NCI-H1436 treated with DMSO at 0.1 percent for 48 hours (cell line): ENCODE results near the gene ARMC2.
"Not testable (repeated sequence)": the region's sequence is repeated elsewhere in the genome, so short reads cannot be mapped to it uniquely, and the experiment has no call there.

Experiments
- DNase-seq: peaks from one replicate; lab custom pipeline; 2025; lab: John Stamatoyannopoulos, UW

Gene ARMC2

DNA sequence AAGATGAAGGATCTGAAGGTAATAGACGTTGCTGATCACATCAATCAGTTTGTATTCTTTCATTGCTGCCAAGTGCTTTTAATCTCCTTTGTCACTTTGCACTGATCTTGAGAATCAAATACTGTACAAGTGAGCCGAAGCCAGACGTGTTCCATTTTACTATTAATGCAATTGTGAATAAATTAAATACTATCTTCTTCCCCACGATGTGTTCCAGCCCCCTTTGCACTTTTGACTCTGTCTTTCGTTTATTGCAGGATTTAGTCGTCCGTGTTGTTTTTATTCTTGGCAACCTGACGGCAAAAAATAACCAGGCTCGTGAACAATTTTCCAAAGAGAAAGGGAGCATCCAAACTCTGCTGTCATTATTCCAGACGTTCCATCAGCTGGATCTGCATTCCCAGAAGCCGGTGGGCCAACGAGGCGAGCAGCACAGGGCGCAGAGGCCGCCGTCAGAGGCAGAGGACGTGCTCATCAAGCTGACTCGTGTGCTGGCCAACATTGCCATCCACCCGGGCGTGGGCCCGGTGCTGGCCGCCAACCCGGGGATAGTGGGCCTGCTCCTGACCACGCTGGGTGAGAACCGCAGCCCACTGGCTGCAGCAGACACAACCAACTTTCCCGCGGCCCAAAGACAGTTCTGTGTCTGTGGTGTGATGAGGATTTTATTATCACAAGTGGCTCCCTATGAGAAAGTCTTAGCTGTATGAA, 104.7 kb downstream of the ARMC2 start:
- no peak for DNase-seq

GRCh38 chr6:108953681-108954080, 105.5 kb downstream of the ARMC2 start:
- DNase-seq: no peak

GRCh38 chr6:108955329-108955949, 107.2 kb downstream of the ARMC2 start:
- DNase-seq: no peak

GRCh38 chr6:108957221-108957620, 109.0 kb downstream of the ARMC2 start:
- no peak for DNase-seq

DNA sequence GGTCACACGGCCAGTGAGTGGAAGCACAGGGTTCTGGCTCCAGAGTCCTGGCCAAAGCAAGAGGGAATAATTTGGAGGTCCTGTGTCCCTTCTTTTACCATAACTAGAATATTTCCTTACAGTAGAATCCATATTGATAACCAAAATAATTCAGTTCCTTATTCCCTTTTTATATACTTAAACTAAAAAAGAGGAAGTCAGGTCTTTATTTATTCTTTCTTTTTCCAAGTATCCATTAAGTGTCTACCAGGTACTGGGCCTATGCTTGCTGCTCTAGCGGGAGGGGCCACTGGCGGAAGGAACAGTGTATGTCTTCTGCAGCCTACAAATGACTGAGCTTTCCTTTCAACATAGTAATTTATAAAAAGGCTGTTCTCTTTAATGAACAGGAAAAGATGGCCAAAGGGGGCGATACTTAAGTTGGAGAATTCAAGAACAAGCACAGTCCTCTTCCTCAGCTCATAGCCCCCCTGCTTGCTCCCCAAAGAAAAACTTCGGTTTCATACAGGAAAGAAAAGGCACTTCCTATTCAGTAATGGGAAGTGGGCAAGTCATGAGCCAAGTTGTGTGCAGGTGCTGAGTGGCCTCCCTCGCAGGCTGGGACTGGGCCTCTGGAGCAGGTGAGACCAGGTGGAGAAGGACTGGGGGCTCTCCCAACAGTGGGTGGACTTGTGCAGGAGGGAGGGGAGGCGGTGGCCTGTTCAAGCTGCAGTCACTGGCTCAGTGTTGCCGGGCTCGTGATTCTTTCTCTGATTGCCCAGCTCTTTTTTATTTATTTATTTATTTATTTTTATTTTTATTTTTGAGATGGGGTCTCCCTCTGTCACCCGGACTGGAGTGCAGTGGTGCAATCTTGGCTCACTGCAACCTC, 110.9 kb downstream of the ARMC2 start:
- no peak for DNase-seq

DNA sequence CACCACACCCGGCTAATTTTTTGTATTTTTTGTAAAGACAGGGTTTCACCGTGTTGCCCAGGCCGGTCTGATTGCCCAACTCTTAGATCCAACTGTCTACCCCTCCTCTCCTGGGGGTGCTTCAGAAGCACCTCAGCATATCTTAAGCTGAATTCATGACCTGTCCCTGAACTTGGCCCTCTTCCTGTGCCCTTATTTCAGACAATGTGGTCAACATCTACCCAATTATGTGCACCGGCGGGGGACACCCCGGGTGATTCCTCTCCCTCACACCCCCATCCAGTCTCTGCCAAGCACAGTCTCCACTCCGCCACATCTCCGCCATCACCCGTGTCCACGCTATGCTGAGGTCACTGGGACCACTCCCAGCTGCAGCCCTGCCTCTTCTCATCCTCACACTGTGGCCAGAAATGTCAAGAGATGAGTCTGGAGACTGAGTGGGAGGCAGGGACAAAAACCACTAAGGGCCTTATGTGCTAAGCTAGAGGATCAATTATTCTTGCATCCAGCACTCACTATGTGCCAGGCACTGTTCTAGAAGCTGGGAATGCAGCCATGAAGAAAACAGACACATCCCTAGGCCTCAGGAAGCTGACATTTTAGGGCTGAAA, 111.9 kb downstream of the ARMC2 start:
- DNase-seq: no peak

GRCh38 chr6:108960601-108961000, 112.4 kb downstream of the ARMC2 start:
- DNase-seq: no peak

DNA sequence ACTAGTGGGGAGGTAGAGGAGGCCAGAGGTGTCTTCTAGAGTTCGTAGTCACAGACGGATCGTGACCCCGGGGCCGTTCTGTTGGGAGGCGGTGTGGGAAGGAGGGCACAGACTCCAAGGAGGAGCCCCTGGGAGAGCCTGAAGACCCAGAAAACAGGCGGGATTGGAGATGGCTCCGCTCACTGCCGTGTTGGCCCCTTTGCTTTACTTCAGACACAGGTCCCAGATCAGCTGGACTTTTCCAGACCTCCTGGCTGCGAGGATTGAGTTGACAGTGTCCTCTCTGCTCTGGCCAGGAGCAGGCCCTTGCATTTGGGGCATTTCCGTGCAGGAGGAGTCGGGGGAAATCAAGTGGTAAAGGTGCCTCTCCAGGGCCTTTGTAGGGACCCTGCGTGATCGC, 112.9 kb downstream of the ARMC2 start:
- DNase-seq: no peak

DNA sequence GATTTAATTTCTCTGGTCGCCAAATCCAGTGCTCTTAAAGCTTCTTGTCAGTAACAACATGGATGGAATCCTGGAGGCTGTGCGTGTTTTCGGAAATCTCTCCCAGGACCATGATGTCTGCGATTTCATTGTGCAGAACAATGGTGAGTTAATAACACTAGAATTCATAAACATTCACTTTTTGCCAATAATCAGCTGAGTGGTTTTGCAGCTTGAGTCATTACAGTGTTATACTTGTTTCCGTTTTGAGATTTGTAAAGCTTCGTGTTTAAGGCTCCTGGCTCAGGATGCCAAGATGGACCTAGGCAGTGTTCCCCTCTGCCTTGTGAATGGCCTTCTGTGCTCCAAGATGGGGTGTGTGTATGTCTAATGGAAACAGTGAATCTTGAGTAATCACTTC, 113.8 kb downstream of the ARMC2 start:
- no peak for DNase-seq

GRCh38 chr6:108966251-108966650, 118.0 kb downstream of the ARMC2 start:
- no peak for DNase-seq

GRCh38 chr6:108966855-108967755, 118.9 kb downstream of the ARMC2 start:
- DNase-seq: peak; percentile 35

DNA sequence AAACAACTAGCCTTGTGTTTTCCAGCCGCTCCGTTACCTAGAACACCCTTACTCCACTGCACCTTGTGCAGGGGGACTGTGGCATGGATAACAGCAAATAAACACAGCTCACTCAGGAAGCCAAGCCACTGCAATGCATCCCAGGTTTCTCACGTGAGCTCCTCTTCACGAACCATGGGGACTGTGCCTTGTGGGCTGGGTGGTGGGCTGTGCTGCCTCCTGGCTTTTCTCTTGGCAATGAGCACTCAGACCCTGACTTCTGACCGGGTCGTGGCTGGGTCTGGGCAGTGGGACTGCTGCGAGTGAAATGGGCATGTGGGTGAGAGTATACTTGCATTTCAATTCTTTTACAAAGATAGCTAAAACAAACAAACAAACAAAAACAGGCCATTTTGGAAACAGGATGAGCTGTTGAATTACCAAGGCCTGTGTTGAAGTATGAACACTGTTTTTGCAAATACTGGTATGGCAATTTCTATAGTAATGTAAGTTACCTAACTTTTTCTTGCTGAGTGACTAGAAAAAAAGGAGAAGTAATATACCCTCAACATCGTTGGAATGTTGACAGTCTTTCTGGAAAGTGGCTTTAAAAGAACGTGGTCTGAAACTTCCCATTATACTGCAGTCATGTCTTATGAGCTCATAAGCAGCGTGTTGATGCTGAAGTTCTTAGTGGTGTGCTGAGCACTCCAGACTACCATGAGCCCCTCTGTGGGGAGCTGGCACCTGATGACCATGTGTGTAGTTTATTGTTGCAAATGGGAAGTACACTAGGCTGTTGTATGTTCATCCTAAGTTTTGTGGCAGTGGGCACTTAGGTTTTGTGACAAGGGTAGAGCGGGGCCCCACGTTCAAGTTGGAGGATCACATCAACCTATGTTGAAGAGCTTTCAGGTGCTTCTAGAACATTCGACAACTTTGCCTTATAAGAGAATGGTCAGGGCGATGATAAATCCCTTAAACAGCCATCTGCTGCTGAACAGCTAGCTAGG, 120.4 kb downstream of the ARMC2 start:
- no peak for DNase-seq

DNA sequence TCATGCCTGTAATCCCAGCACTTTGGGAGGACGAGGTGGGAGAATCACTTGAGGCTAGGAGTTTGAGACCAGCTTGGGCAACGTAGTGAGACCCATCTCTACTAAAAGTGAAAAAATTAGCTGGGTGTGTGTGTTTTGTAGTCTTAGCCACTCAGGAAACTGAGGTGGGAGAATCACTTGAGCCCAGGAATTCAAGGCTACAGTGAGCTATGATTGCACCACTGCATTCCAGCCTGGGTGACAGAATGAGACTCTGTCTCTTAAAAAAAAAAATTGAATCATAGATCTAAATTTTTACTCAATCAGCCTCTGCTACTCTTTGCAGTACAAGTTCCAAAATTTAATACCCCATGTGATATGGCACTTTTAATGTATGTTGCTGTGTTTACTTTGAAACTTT, 121.6 kb downstream of the ARMC2 start:
- DNase-seq: no peak

- DNase-seq: no peak
These were observed 126.0 kb downstream of the ARMC2 start for GRCh38 chr6:108974201-108974600.

DNA sequence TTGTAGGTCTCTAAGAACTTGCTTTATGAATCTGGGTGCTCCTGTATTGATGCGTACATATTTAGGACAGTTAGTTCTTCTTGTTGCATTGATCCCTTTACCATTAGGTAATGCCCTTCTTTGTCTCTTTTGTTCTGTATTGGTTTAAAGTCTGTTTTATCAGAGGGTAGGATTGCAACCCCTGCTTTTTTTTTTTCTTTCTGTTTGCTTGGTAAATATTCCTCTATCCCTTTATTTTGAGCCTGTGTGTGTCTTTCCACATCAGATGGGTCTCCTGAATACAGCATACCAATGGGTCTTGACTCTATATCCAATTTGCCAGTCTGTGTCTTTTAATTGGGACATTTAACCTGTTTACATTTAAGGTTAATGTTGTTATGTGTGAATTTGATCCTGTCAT, 130.4 kb downstream of the ARMC2 start:
- not testable (repeated sequence) for DNase-seq

GRCh38 chr6:108982154-108983113, 134.2 kb downstream of the ARMC2 start:
- no peak for DNase-seq

DNA sequence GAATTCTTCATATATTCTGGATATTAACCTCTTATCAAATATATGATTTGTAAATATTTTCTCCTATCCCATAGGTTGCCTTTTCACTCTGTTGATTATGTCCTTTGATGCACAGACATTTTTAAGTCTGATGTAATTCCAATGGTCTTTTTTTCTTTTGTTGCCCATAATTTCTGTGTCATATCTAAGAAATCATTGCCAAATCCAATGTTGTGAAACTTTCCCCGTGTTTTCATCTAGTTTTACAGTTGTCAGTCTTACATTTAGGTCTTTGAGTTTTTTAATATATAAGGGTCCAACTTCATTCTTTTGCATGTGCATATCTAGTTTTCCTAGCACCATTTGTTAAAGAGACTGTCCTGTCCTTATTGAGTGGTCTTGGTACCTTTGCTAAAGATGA, 134.9 kb downstream of the ARMC2 start:
- DNase-seq: no peak

DNA sequence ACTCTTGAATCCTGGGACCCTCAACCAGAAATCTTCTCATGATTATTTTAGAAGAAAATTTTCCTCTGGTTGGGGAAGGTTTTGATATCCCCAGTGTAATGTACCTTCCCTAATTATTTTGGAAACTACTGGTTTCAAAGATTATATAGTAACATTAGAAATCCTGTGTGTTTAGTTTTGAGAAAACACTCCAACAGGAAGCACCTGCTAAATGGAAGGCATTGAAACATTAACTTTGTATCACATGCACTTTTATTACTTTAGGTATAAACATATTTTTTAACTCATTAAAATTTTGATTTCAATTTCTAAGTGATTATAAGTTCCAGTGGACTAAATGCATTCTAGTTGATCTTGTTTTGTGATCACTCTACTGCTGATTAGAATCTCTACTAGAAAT, 137.1 kb downstream of the ARMC2 start:
- DNase-seq: no peak

DNA sequence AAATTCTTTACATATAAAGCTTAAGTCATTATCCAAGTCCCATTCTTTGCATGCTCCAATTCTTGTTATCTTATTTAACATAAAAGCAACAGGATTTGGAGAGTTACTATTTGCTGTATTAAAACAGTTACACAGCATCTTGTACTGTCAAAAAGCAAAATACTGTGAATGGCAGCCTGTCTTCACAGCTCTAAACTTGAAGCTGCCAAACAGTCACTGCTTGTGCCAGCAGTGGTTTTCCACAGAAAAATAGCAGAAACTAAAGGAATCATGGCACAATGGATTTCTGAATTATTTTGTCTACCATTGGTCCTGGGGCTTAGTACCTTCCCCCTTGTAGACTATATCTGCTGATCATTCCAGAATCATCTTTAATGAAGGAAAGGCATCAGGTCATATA, 138.9 kb downstream of the ARMC2 start:
- no peak for DNase-seq
